GM23248 (cell line): ENCODE measurements around the gene TSHZ2.

Source experiments
- EZH2 ChIP-seq: fragments of 200-600 bp; sonication (generic); IDR thresholded peaks from 2 replicates; pipeline ENCODE4 v1.6.1; 2018; ENCODE audit warnings: antibody characterized with exemption, mild to moderate bottlenecking; ENCODE audit not compliant: insufficient read depth, poor library complexity, severe bottlenecking
- EZH2phosphoT487 ChIP-seq: fragments of 200-600 bp; sonication (generic); IDR thresholded peaks from 2 replicates; pipeline ENCODE4 v1.6.1; 2018; ENCODE audit warnings: antibody characterized with exemption, moderate library complexity, mild to moderate bottlenecking, low read depth; ENCODE audit not compliant: insufficient read depth

DNA sequence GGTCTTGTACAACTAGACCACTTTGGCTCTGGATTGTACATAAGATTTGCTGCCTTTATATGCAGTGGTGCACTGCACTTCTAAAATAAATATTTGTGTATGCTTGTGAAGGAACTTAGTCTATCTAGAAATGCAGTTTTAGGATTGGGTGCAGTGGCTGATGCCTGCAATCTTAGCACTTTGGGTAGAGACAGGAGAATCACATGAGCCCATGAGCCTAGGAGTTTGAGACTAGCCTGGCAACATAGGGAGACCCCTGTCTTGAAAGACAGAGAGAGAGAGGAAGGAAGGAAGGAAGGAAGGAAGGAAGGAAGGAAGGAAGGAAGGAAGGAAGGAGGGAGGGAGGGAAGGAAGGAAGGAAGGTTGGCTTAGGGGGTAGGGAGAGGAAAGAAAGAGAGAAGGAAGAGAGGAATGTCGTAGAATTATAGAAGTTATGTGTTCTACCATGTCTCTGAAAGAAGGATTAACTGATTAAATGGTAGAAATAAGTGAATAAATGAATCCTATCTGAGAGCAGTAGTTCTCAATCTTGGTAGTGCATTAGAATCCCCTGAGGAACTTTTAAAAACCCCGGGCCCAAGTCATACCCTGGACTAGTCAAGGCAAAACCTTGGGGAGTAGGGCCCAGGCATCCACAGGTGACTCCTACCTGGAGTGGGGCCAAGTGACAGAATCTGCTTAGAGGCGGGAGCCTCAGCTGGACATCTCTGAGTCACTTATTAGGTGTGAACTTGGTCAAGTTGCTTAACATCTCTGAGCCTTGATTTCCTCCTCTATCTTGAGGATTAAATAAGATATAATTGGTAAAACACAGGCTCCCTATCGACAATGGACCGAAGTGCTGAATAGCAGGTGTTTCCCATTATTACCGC lies 491.2 kb downstream of the TSHZ2 start:
- TF ChIP-seq EZH2 (no peak), EZH2phosphoT487 (no peak)
